GM13976 (cell line): Measurements from ENCODE around the gene COPS8.

Experiments used
- DNase-seq: peaks from one replicate; pipeline ENCODE4 v3.0.0; 2012; ENCODE audit warnings: low spot score
- CTCF ChIP-seq: IDR thresholded peaks from 2 replicates; pipeline ENCODE4 v1.5.1; 2012; ENCODE audit warnings: borderline replicate concordance, mild to moderate bottlenecking; ENCODE audit not compliant: insufficient read depth; ENCODE audit errors: extremely low read depth, missing control alignments, control extremely low read depth
- in situ Hi-C: fragments of 300-500 bp; cut with MboI; formaldehyde crosslinking; loops from one replicate; pipeline ENCODE4 v1.12.0; 2022; ENCODE audit warnings: low sequenced_read_pairs, mixed read lengths, inconsistent platforms; ENCODE audit not compliant: unreplicated experiment

COPS8 gene

GRCh38 chr2:237090906-237091305, 5.2 kb downstream of the COPS8 start:
- in situ Hi-C loops = no loop called here
- TF ChIP-seq CTCF = no peak
- no peak for DNase-seq

- no peak for TF ChIP-seq CTCF
- DNase-seq = no peak
These were observed 6.2 kb downstream of the COPS8 start for GRCh38 chr2:237091779-237092436.

GRCh38 chr2:237092506-237092905, 6.8 kb downstream of the COPS8 start:
- DNase-seq = no peak
- TF ChIP-seq CTCF = no peak
- in situ Hi-C loops = no loop called here

More at GRCh38 chr2:237091779-237092436, 6.2 kb downstream of the COPS8 start:
- in situ Hi-C loops = no loop called here

- no peak for TF ChIP-seq CTCF
- DNase-seq = no peak
- in situ Hi-C loops = no loop called here
These were observed 7.5 kb downstream of the COPS8 start for GRCh38 chr2:237092920-237093781.

- DNase-seq = no peak
- in situ Hi-C loops = no loop called here
- TF ChIP-seq CTCF = no peak
These were observed 10.5 kb downstream of the COPS8 start for GRCh38 chr2:237096201-237096600.

GRCh38 chr2:237096911-237097310, 11.2 kb downstream of the COPS8 start:
- in situ Hi-C loops = no loop called here
- no peak for TF ChIP-seq CTCF
- no peak for DNase-seq
